Measurements from ENCODE around the gene HES7. TPM values are rescaled to one million over a fixed set of nuclear protein-coding genes. Genes with fewer than 3 reads are reported as not detected.

Gene HES7
- total RNA-seq, 1 experiment from 2014 or later = 0.40 TPM

DNA sequence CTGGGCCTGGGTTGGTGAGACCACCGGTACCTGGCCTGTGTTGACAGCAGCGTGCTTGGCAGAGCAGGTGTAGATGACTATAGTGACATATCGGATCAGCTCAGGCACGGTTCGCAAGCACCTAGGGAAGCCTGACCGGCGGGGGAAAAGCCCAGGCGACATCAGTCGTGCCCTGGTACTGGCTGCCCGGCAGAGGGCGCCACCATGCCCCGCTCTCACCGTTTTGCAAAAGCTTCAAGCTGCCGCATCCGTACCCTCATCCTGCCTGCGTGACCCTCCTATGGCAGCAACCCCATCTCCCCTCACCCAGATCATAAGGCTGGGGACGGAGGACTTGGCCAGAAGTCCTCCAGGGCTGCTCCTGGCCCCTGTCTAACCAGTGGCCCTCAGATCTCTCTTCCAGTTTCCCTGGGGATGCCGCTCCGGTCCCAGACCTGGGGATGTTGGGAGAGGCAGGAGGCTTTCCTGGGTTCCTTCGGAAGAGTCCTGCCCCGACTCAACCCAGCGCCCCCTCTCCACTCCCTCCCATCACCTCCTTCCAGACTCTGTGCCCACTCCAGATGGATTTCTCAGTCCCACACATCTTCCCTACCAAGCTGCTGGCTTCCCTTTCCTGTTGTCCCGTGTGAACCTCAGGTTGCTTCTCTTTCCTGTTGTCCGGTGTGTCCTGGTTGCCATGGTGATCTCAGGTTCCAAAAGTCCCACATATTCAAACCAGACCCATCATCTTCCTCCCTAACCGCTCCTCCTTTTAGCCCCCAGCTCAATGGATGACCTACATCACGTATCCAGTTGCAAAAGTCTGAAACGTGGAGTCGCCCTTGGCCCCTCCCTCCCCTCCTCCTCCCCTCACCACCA lies 50.0 kb downstream of the HES7 start:
- peak; percentile 66 for DNase-seq (ENCODE audit: low read depth)

DNA sequence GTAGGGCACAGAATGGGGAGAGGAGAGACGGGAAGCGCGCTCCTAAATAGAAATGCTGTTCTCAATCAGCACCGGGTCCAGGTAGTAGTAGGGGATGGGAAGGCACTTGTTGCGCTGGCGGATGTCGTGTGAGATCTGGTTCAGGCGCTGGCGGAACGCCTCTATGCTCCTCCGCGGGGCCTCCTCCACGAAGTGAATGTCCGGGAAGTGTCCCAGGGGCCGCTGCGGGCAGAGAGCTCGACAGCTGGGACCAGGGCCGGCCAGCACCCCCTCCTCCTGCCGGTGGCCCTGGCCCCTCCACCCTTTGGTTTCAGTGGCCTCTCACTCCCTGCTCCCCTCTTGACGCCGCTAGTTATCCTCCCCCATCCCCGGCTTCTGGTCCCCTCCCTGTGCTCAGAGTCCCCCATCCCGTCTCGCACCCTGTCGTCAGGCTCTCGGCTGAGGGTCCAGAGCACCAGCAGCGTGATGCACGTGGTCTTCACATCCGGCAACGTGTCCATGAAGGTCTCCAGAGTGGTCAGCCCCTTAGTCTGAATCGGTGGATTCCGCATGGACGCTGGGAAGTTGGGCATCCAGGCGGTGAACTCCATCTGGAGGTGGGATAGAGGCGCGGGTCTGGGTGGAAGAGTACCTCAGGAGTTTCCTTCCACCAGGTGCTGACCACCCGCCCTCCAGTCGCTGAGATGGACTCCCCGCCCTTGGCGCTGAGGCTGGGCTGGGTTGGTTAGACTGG lies 51.0 kb downstream of the HES7 start:
- DNase-seq (ENCODE audit: low read depth) = no peak

DNA sequence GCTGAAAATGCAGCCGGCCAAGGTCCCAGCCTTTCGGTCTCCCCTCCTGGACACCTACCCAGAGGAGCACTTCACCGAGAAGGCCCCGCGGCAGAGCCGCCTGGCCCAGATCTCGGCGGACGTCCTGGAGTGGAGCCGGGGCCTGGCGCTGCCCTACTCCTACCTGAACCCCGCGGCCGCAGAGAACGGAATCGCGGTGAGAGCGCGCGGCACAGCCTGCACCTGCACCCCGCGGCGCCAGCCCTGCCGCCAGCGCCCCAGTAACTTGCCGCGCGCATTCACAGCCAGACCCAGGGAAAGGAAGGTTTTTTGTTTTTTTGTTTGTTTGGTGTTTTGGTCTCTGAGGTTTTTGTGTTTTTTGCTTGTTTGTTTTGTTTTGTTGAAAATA lies 51.6 kb downstream of the HES7 start:
- DNase-seq (ENCODE audit: low read depth) = no peak

DNA sequence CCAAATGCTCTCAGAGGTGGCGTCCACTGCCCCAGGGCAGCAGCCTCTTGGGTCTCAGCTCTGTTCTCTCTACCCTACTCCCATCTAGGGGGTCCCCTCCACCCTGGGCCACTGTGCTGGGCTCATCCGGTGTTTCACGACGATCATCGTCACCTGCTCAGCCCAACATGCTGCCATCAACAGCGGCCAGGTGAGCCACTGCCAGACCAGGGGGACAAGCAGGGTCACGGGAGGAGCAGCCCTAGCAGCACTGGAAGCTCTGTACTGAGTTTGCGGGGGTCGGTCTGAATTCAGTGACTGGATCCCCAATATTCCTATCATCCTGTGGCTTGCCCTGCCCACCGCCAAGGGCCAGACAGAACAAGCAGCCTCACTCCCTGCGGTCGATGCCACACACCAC lies 52.4 kb downstream of the HES7 start:
- DNase-seq (ENCODE audit: low read depth) = no peak

Other genes starting within 250 kb of the HES7 start
- 27.5 and 31.8 TPM in 2 replicates for gene CHD3, start 235.3 kb downstream of the HES7 start, total RNA-seq (2014; rRNA removed; shearing (Covaris generic))
- 0.54 and 1.6 TPM in 2 replicates for gene RNF227, start 207.8 kb downstream of the HES7 start, total RNA-seq (2014; rRNA removed; shearing (Covaris generic))
- gene KCNAB3, start 194.2 kb downstream of the HES7 start, total RNA-seq (2014; rRNA removed; shearing (Covaris generic)) = 0.29 and 2.5 TPM in 2 replicates
- gene TRAPPC1, start 192.2 kb downstream of the HES7 start, total RNA-seq (2014; rRNA removed; shearing (Covaris generic)) = 5.4 and 13.1 TPM in 2 replicates
- gene CNTROB, start 191.9 kb downstream of the HES7 start, total RNA-seq (2014; rRNA removed; shearing (Covaris generic)) = 14.9 and 22.0 TPM in 2 replicates
- under 0.01 TPM in 1 of 2 replicates, not detected in the other for gene GUCY2D, start 121.5 kb downstream of the HES7 start, total RNA-seq (2014; rRNA removed; shearing (Covaris generic))
- gene ALOX15B, start 85.0 kb downstream of the HES7 start, total RNA-seq (2014; rRNA removed; shearing (Covaris generic)) = not detected in 2 replicates
- gene ALOX12B, start 36.4 kb downstream of the HES7 start, total RNA-seq (2014; rRNA removed; shearing (Covaris generic)) = not detected in 2 replicates
- 0.03 TPM in 1 of 2 replicates, not detected in the other for gene ALOXE3, start 5.6 kb downstream of the HES7 start, total RNA-seq (2014; rRNA removed; shearing (Covaris generic))
- gene PER1, start 28.3 kb upstream of the HES7 start, total RNA-seq (2014; rRNA removed; shearing (Covaris generic)) = 0.74 and 1.9 TPM in 2 replicates
- 2.7 and 3.5 TPM in 2 replicates for gene VAMP2, start 38.8 kb upstream of the HES7 start, total RNA-seq (2014; rRNA removed; shearing (Covaris generic))
- gene TMEM107, start 52.3 kb upstream of the HES7 start, total RNA-seq (2014; rRNA removed; shearing (Covaris generic)) = 23.4 TPM in 2 replicates
- gene BORCS6, start 66.1 kb upstream of the HES7 start, total RNA-seq (2014; rRNA removed; shearing (Covaris generic)) = 3.3 and 3.6 TPM in 2 replicates
- 105 and 136 TPM in 2 replicates for gene AURKB, start 86.5 kb upstream of the HES7 start, total RNA-seq (2014; rRNA removed; shearing (Covaris generic))
- gene CTC1, start 124.0 kb upstream of the HES7 start, total RNA-seq (2014; rRNA removed; shearing (Covaris generic)) = 1.7 and 1.8 TPM in 2 replicates
- 35.1 and 37.1 TPM in 2 replicates for gene PFAS, start 125.2 kb upstream of the HES7 start, total RNA-seq (2014; rRNA removed; shearing (Covaris generic))
- 6.9 and 10.6 TPM in 2 replicates for gene RANGRF, start 164.6 kb upstream of the HES7 start, total RNA-seq (2014; rRNA removed; shearing (Covaris generic))
- gene SLC25A35, start 171.3 kb upstream of the HES7 start, total RNA-seq (2014; rRNA removed; shearing (Covaris generic)) = 0.63 and 0.86 TPM in 2 replicates
- not detected in 2 replicates for gene ARHGEF15, start 186.1 kb upstream of the HES7 start, total RNA-seq (2014; rRNA removed; shearing (Covaris generic))
- gene ODF4, start 215.7 kb upstream of the HES7 start, total RNA-seq (2014; rRNA removed; shearing (Covaris generic)) = not detected in 2 replicates

Measured in Daoy (cell line).